GM19438 (cell line): ENCODE measurements around the gene GPR84.

Experiments
- ATAC-seq: cut with Tn5 transposase; IDR thresholded peaks from one replicate; pipeline ENCODE4 v1.9.1; 2021; ENCODE audit warnings: low read depth; ENCODE audit not compliant: unreplicated experiment

GPR84 gene

GRCh38 chr12:54364413-54364812 lies at the start of gene GPR84:
Gene GPR84, minus strand, starts transcription at chr12:54364486. Its CDS starts 635 bp downstream, at chr12:54363851.
- ATAC-seq, result peak; percentile 52

- peak; percentile 59 for ATAC-seq
Measured at GRCh38 chr12:54413284-54414190, 49.3 kb upstream of the GPR84 start.

DNA sequence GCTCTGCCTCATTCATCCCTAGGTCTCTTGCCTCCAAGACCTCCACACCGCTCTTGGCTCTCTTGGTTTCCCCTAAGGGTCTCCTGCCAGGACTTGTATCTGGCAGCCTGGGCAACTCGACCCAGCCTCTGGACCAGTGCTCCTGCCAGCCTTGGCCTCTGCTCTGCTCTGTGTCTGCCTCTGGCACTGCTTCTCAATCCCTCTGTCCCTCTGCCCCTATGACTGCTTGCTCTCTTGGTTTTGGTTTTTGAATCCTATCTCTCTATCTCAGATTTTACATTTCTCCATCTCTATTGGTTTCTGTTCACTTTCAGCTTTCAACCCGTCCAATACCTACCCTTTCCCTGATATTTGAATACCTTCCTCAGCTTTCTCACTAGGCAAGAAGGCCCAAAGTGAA lies 48.5 kb upstream of the GPR84 start:
- ATAC-seq, result peak; percentile 20

DNA sequence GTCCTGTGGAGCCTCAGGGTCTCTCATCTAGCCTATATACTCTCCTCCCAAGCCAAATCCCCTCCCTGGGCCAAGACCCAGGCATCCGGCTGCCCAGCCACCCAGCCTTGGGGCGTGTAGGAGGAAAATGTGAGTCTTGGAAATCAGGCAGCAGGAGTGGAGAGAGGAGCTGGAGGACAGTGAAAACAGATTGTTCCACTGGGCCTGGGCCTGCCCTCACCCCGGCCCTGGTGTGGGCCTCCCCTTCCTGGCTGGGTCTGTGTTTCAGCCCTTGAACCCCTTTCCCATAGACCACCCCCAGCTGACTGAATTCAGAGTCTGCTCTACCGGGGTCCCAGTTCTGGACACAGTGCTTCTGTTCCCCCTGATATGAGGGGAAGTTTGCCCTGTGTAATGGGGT lies 48.1 kb upstream of the GPR84 start:
- no peak for ATAC-seq

DNA sequence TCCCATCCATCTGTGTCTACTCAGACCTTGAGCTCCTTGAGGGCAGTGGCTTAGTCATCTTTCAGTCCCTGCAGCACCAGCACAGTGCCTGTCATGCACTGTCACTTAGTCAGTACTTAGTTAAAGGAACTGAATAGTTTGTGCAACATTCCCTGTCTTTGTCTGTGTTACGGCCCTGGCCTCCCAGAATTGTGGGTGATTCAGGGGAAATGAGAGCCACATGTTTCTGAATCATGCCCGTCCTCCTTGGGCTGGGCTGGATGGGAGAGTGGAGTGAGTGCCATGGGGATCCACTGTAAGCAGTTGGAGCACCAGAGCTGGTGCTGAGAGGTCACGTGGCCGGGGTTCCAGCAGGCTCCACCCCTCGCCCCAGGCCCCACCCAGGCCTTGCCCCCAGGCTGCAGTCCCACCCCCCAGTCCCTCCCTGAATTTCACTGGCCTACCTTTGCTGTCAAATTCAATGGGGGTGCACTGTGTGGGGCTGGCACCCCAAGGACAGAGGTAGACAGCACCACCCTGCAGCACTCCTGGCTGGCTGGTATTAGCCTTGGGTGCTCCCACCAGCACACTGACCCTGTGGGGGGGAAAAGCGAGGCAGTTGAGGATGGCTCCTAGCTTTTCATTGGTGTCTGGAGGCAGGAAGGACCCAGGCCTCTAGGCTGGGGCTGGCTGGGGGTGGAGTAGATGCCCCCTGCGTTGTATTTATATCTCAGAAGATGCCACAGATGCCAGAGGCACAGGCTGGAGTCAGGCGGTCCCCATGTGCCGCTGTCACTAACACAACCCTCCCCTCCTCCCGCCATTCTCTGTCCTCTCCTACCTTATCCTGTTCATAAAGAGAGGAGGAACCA lies 47.3 kb upstream of the GPR84 start:
- no peak for ATAC-seq

DNA sequence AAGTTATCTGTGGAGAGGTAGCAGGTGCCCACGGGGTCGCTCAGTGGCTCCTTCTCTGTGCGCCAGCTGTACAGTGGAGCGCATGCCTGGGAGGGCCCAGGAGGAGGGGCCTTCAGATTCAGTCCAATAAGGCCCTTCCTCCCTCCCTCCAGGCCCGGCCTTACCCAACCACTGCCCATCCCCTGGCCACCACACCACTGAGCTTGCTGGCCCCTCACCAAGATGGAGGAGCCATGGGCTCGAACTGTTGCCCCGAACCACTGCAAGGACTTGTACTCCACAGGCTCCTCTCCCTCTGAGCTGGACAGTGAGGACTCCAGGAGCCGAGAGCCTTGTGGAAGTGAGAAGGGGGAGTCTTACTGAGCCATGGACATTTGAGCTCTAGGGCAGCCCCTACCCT lies 45.0 kb upstream of the GPR84 start:
- no peak for ATAC-seq

DNA sequence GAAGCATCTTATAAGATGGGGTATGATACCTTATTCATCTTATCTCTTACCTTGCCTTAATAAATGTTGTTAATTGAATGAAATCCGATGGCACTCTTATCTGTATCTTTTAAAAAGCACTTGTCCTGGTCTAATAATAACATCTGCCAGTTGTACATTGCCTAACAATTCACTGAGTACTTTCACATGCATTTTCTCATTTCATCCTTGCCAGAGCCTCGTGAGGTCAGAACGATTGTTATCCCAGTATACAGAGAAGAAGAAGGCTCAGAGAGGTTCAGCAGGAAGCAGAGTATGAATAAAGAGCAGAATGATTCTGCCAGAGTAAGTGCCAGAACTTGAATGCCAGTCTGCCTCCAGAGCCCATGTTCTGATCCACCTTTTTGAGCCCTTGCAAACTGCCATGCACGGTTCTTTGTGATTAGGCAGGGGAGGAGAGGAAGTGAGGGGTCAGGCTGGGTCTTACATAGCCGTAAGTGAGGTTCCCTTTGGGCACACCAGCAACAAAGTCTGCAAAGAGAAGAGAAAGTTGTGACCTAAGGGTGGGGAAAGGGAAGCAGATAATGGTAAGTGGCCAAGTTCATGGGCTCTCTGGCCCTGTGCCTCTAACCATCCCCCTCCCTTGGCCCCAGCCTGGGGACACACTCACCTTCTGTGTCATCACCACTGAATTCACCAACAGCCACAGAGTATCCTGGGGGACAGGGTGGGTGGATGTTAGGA lies 43.1 kb upstream of the GPR84 start:
- ATAC-seq, result no peak

- ATAC-seq, result no peak
Measured at GRCh38 chr12:54405573-54405972, 41.3 kb upstream of the GPR84 start.

- ATAC-seq, result no peak
Measured at GRCh38 chr12:54405106-54405505, 40.8 kb upstream of the GPR84 start.

GRCh38 chr12:54404061-54405004 lies 40.0 kb upstream of the GPR84 start:
- no peak for ATAC-seq

GRCh38 chr12:54401119-54401518 lies 36.8 kb upstream of the GPR84 start:
- ATAC-seq, result no peak

DNA sequence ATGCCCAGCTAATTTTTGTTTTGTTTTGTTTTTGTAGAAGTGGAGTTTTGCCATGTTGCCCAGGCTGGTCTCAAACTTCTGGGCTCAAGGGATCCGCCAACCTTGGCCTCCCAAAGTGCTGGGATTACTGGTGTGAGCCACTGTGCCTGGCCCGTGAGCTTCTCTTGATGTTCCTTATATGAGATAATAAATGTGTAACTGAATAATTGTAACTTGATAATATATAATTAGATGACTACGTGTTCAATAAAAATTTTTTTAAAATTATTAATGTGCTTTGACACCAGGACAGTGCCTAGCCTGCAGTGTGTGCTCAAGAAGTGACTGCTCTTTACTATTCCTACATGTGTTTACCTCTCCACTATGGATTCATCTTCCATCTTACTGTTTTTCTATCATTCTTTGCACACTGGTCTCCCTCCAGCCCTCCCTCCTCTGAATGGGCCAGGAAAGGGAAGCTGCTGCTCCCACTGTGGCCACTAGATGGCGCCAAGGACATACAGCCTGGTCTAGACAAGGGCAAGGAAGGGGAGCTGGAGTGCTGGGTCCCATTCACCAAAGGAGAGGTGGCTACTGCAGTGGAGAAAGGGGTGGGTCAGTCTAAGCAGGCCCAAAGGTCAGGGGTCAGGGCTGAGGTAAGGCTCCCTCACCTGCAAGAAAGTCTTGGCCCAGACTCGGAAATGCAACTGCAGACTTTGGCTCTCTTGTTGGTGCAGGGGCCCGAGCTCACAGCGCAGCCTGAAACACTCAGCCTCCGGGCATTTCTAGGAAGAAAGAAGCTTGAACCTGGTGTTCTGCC lies 34.9 kb upstream of the GPR84 start:
- ATAC-seq, result no peak

- ATAC-seq, result no peak
Measured at GRCh38 chr12:54398218-54398617, 33.9 kb upstream of the GPR84 start.

GRCh38 chr12:54397157-54397556 lies 32.9 kb upstream of the GPR84 start:
- ATAC-seq, result no peak

DNA sequence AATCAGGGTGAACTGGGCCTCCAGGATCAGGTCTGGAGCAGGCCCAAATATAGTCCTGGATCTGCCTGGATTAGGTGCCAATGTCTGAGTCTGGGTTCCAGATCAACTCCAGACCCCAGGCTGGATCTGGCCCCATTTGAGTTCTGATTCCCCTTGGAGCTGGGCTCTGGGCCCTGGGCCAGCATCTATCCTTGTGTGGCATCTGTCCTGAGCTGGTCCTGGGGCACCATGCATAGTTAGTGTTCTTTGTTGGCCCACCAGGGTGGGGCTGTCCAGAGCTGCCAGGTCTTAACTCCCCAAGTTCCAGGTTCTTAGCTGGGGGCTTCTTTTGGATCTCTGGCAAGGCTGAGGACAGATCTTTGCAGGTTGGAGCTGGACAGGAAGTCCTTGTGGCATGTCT lies 31.3 kb upstream of the GPR84 start:
- ATAC-seq, result no peak

DNA sequence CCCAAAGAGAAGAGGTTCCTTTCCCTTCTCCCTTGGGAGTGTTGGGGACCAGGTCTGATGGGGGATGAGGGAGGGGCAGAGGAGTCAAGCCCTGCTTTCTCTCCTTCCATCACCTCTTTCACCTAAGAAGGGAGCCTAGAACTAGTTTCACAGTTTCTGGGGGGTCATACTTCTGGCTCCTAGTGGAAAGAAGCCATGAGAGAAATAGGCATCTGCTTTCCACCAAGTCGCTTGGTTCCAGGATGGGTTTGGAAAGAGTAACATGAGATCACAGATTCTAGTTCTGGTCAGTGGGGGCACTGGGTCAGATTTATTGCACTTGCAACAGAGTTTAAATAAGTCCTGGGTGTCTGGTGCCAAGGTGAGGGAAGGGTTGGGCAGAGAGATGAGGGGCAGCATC lies 30.7 kb upstream of the GPR84 start:
- no peak for ATAC-seq

GRCh38 chr12:54394281-54394719 lies 30.0 kb upstream of the GPR84 start:
- ATAC-seq, result no peak

DNA sequence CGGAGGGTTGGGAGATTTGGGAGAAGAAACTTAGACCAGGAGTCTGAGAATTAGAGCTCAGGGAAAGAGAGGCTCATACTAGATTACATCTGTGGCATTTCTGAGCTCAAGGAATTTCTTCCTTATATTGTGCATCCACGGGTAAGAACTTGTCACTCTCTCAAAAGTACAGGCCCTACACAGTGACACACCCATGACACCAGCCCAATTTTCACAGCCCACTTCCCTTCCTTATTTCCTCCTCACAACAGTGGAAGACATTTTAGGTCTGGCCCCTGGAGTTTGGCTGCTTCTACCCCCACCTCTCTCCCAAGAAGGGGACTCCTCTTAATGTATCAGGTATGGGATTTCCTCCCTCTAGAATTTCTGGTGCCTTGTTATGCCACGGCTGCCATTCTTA lies 29.5 kb upstream of the GPR84 start:
- no peak for ATAC-seq

DNA sequence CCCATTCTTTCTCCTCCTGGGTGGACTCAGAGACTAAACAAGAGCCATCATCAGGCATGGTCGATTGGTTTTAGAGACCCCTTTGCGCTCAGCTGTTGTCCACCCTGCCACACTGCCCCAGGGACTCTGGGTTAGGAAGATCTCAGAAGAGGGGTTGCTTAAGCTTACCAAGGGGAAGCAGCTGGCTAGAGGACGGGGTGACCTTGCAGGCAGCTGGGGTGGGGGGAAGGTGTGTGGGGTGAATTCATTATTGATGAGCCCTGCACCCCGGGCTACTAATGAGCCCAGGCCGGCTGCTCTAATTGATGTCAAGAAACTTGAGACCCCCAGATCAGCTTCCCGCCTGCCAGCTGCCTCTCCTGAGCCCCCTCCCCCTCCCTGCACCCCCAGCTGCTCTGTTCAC lies 28.9 kb upstream of the GPR84 start:
- ATAC-seq, result no peak
